K562 (cell line): Measurements from ENCODE around the gene DAD1. TPM values are rescaled to one million over a fixed set of nuclear protein-coding genes. Genes with fewer than 3 reads are reported as not detected.

Source experiments
- BACH1 ChIP-seq: fragments of 200-800 bp; sonication (Bioruptor generic); IDR thresholded peaks from 2 replicates; pipeline ENCODE4 v1.6.1; 2016; ENCODE audit warnings: missing genetic modification characterization, missing compliant biosample characterization
- DNMT1 ChIP-seq: fragments of 450-650 bp; IDR thresholded peaks from 2 replicates; pipeline ENCODE4 v1.6.1; 2016; ENCODE audit warnings: antibody characterized with exemption, mild to moderate bottlenecking
- DPF2 ChIP-seq: fragments of 450-650 bp; IDR thresholded peaks from 2 replicates; pipeline ENCODE4 v1.6.1; 2016
- ERF ChIP-seq: fragments of 450-650 bp; formaldehyde crosslinking; IDR thresholded peaks from 2 replicates; pipeline ENCODE4 v1.4.0; 2020; ENCODE audit warnings: mild to moderate bottlenecking, mixed read lengths
- HNRNPUL1 ChIP-seq: fragments of 200-400 bp; formaldehyde crosslinking; IDR thresholded peaks from 2 replicates; pipeline ENCODE4 v1.6.1; 2017; ENCODE audit warnings: low read length
- LCOR ChIP-seq: sonication (generic); formaldehyde crosslinking; IDR thresholded peaks from 2 replicates; pipeline ENCODE4 v1.8.0; 2022; ENCODE audit warnings: mild to moderate bottlenecking, missing genetic modification reagents
- MED1 ChIP-seq: sonication (generic); formaldehyde crosslinking; IDR thresholded peaks from 2 replicates; pipeline ENCODE4 v1.8.1; 2023; ENCODE audit warnings: missing genetic modification reagents, borderline replicate concordance
- MEIS2 ChIP-seq: fragments of 450-650 bp; IDR thresholded peaks from 2 replicates; pipeline ENCODE4 v1.6.1; 2014; ENCODE audit warnings: mild to moderate bottlenecking; ENCODE audit not compliant: partially characterized antibody
- MTA3 ChIP-seq: fragments of 450-650 bp; formaldehyde crosslinking; IDR thresholded peaks from 2 replicates; pipeline ENCODE4 v1.6.1; 2017; ENCODE audit warnings: mild to moderate bottlenecking, borderline replicate concordance
- NFIC ChIP-seq: fragments of 450-650 bp; IDR thresholded peaks from 2 replicates; pipeline ENCODE4 v1.6.1; 2017; ENCODE audit warnings: mild to moderate bottlenecking, inconsistent platforms
- RBM22 ChIP-seq: fragments of 200-400 bp; formaldehyde crosslinking; IDR thresholded peaks from 2 replicates; pipeline ENCODE4 v1.6.1; 2018; ENCODE audit warnings: low read length, low read depth; ENCODE audit not compliant: poor library complexity, severe bottlenecking
- SIRT6 ChIP-seq: IDR thresholded peaks from one replicate; pipeline ENCODE4 v1.6.1; 2012; ENCODE audit warnings: low read depth, mild to moderate bottlenecking, control low read depth, inconsistent platforms, low read length, moderate library complexity
- SMAD3 ChIP-seq: fragments of 450-650 bp; formaldehyde crosslinking; conservative IDR thresholded peaks from 2 replicates; pipeline ENCODE4 v1.4.0; 2020; ENCODE audit warnings: mild to moderate bottlenecking
- SRSF9 ChIP-seq: fragments of 200-400 bp; formaldehyde crosslinking; IDR thresholded peaks from 2 replicates; pipeline ENCODE4 v1.6.1; 2017; ENCODE audit warnings: low read depth, low read length, borderline replicate concordance
- ZNF57 ChIP-seq: fragments of 450-650 bp; formaldehyde crosslinking; IDR thresholded peaks from 2 replicates; pipeline ENCODE4 v1.4.0; 2020; ENCODE audit warnings: mild to moderate bottlenecking, moderate library complexity
- polyA plus RNA-seq, 8 experiments: library from polyadenylated mRNA; depleted of rRNA in 4 of 8; stranded (reverse) in 5 of 8; unstranded in 3 of 8; fragments of >200 nt; fragmentation: Nextera tagmentation in 2 of 8; fragmentation: Illumina TruSeq in 1 of 8; extraction: Ambion mirVana in 2 of 8; extraction: Trizol in 1 of 8; gene quantifications; 2 replicates each; pipeline versions ENCODE4 v1.2.1 to v1.2.3, GENCODE V29; 2011 to 2014; ENCODE audit warnings: inconsistent platforms in 1 of 8, missing spikeins in 1 of 8
- total RNA-seq, 7 experiments: library from RNA; depleted of rRNA in 6 of 7; stranded (reverse); fragments of >200 nt in 6 of 7; fragmentation: Illumina TruSeq in 2 of 7; extraction: Trizol in 2 of 7; gene quantifications; 2 replicates each; pipeline versions ENCODE4 v1.2.1 to v1.2.3, GENCODE V29; 2011 to 2021; ENCODE audit warnings: low replicate concordance in 1 of 7
- TF ChIP-seq, protein P1 (sequence below): sonication (generic); formaldehyde crosslinking; IDR thresholded peaks from 2 replicates; pipeline ENCODE4 v1.8.0; 2022; ENCODE audit warnings: missing genetic modification reagents, mild to moderate bottlenecking, borderline replicate concordance
- TF ChIP-seq, protein P2 (sequence below): fragments of 450-650 bp; IDR thresholded peaks from 2 replicates; pipeline ENCODE4 v1.6.1; 2017; ENCODE audit warnings: mild to moderate bottlenecking, moderate library complexity
- TF ChIP-seq, protein P3 (sequence below): sonication (generic); formaldehyde crosslinking; IDR thresholded peaks from 2 replicates; pipeline ENCODE4 v1.8.0; 2023; ENCODE audit warnings: missing genetic modification reagents, mild to moderate bottlenecking, borderline replicate concordance
- TF ChIP-seq, protein P4 (sequence below), 2 experiments: fragments of 450-650 bp in 1 of 2; IDR thresholded peaks; 2 replicates each; pipeline ENCODE4 v1.6.1; 2011 to 2017; ENCODE audit warnings: low read depth in 2 of 2, antibody characterized with exemption in 1 of 2, borderline replicate concordance in 1 of 2, low read length in 1 of 2, mild to moderate bottlenecking in 1 of 2, mixed read lengths in 1 of 2; ENCODE audit not compliant: control insufficient read depth in 1 of 2

DAD1 gene
- total and polyA plus RNA-seq, 9 of the 15 experiments (the other 6 are each of a cell fraction or from before 2014, with no cell fraction given), result 104 to 617 (median 222) TPM

DNA sequence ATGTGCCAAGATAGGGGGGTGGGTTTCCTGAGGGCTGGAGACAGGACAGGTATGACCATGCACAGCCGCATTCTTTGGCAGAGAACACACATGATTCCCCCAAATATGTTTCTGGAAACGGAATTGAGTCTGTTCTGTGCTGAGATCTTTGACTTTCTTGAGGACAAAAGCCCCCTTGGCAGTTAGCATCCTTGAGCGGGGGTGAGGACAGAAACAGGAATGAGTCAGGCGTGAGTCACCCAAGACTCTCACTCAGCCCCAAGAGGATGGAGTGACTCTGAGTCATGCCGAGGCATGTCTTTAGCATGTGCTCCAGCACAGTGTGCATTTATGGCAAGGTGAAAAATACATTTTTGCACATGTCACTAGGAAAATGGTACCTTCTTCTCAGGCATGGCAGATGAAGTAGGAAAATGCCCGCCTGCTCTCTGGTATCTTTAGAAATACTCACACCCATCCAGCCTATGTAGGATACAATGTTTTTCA is 52.1 kb downstream of the DAD1 start (continued):
- TF ChIP-seq, protein P1, sequence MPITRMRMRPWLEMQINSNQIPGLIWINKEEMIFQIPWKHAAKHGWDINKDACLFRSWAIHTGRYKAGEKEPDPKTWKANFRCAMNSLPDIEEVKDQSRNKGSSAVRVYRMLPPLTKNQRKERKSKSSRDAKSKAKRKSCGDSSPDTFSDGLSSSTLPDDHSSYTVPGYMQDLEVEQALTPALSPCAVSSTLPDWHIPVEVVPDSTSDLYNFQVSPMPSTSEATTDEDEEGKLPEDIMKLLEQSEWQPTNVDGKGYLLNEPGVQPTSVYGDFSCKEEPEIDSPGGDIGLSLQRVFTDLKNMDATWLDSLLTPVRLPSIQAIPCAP (CRISPR knock-in tag), result no peak
- TF ChIP-seq LCOR (CRISPR knock-in tag) (no peak), MED1 (CRISPR knock-in tag) (no peak), BACH1 (no peak), HNRNPUL1 (no peak), RBM22 (no peak), MEIS2 (peak; percentile 51), DPF2 (peak; percentile 93), SIRT6 (no peak), ERF (no peak), NFIC (no peak), ZNF57 (CRISPR knock-in tag) (no peak), DNMT1 (no peak), MTA3 (no peak), SMAD3 (CRISPR knock-in tag) (no peak), SRSF9 (no peak)
- TF ChIP-seq, protein P2, sequence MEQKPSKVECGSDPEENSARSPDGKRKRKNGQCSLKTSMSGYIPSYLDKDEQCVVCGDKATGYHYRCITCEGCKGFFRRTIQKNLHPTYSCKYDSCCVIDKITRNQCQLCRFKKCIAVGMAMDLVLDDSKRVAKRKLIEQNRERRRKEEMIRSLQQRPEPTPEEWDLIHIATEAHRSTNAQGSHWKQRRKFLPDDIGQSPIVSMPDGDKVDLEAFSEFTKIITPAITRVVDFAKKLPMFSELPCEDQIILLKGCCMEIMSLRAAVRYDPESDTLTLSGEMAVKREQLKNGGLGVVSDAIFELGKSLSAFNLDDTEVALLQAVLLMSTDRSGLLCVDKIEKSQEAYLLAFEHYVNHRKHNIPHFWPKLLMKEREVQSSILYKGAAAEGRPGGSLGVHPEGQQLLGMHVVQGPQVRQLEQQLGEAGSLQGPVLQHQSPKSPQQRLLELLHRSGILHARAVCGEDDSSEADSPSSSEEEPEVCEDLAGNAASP, result no peak
- TF ChIP-seq, protein P3, sequence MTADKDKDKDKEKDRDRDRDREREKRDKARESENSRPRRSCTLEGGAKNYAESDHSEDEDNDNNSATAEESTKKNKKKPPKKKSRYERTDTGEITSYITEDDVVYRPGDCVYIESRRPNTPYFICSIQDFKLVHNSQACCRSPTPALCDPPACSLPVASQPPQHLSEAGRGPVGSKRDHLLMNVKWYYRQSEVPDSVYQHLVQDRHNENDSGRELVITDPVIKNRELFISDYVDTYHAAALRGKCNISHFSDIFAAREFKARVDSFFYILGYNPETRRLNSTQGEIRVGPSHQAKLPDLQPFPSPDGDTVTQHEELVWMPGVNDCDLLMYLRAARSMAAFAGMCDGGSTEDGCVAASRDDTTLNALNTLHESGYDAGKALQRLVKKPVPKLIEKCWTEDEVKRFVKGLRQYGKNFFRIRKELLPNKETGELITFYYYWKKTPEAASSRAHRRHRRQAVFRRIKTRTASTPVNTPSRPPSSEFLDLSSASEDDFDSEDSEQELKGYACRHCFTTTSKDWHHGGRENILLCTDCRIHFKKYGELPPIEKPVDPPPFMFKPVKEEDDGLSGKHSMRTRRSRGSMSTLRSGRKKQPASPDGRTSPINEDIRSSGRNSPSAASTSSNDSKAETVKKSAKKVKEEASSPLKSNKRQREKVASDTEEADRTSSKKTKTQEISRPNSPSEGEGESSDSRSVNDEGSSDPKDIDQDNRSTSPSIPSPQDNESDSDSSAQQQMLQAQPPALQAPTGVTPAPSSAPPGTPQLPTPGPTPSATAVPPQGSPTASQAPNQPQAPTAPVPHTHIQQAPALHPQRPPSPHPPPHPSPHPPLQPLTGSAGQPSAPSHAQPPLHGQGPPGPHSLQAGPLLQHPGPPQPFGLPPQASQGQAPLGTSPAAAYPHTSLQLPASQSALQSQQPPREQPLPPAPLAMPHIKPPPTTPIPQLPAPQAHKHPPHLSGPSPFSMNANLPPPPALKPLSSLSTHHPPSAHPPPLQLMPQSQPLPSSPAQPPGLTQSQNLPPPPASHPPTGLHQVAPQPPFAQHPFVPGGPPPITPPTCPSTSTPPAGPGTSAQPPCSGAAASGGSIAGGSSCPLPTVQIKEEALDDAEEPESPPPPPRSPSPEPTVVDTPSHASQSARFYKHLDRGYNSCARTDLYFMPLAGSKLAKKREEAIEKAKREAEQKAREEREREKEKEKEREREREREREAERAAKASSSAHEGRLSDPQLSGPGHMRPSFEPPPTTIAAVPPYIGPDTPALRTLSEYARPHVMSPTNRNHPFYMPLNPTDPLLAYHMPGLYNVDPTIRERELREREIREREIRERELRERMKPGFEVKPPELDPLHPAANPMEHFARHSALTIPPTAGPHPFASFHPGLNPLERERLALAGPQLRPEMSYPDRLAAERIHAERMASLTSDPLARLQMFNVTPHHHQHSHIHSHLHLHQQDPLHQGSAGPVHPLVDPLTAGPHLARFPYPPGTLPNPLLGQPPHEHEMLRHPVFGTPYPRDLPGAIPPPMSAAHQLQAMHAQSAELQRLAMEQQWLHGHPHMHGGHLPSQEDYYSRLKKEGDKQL (CRISPR knock-in tag), result no peak
- TF ChIP-seq, protein P4, sequence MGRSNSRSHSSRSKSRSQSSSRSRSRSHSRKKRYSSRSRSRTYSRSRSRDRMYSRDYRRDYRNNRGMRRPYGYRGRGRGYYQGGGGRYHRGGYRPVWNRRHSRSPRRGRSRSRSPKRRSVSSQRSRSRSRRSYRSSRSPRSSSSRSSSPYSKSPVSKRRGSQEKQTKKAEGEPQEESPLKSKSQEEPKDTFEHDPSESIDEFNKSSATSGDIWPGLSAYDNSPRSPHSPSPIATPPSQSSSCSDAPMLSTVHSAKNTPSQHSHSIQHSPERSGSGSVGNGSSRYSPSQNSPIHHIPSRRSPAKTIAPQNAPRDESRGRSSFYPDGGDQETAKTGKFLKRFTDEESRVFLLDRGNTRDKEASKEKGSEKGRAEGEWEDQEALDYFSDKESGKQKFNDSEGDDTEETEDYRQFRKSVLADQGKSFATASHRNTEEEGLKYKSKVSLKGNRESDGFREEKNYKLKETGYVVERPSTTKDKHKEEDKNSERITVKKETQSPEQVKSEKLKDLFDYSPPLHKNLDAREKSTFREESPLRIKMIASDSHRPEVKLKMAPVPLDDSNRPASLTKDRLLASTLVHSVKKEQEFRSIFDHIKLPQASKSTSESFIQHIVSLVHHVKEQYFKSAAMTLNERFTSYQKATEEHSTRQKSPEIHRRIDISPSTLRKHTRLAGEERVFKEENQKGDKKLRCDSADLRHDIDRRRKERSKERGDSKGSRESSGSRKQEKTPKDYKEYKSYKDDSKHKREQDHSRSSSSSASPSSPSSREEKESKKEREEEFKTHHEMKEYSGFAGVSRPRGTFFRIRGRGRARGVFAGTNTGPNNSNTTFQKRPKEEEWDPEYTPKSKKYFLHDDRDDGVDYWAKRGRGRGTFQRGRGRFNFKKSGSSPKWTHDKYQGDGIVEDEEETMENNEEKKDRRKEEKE (IDR thresholded peaks at IDR 0.05; ENCODE audit: borderline replicate concordance in 1 of 2, control insufficient read depth in 1 of 2, low read depth in 2 of 2, low read length in 1 of 2), result no peak
